Brain microvascular endothelial cell (primary cell): ENCODE measurements around the gene LPAR3.

Experiments
- DNase-seq: peaks from one replicate; pipeline ENCODE4 v3.0.0-alpha.2; 2020
- H3K27ac ChIP-seq: fragments of 250-450 bp; sonication (Bioruptor Pico); 2 replicates; pipeline ENCODE4 v1.5.1; 2020; ENCODE audit warnings: mild to moderate bottlenecking, moderate library complexity
- H3K27me3 ChIP-seq: fragments of 250-450 bp; sonication (Bioruptor Pico); replicated peaks from 2 replicates; pipeline ENCODE4 v1.5.1; 2020; ENCODE audit warnings: mild to moderate bottlenecking
- H3K36me3 ChIP-seq: fragments of 250-450 bp; sonication (Bioruptor Pico); replicated peaks from 2 replicates; pipeline ENCODE4 v1.5.1; 2020; ENCODE audit warnings: mild to moderate bottlenecking
- H3K4me3 ChIP-seq: 2 replicates; pipeline ENCODE4 v1.5.1; 2011; ENCODE audit warnings: low read depth, mild to moderate bottlenecking, control low read depth, low read length, moderate library complexity
- in situ Hi-C: cut with HindIII; loops from 2 replicates; pipeline ENCODE4 v1.10.0; 2017; ENCODE audit warnings: low sequenced_read_pairs, low pct_ligation_motif_present
- TF ChIP-seq, protein P1 (sequence below): IDR thresholded peaks from 2 replicates; pipeline ENCODE4 v1.5.1; 2011; ENCODE audit warnings: low read depth, mild to moderate bottlenecking, moderate library complexity, low read length, control low read depth, inconsistent platforms; ENCODE audit errors: missing control alignments

LPAR3 gene

DNA sequence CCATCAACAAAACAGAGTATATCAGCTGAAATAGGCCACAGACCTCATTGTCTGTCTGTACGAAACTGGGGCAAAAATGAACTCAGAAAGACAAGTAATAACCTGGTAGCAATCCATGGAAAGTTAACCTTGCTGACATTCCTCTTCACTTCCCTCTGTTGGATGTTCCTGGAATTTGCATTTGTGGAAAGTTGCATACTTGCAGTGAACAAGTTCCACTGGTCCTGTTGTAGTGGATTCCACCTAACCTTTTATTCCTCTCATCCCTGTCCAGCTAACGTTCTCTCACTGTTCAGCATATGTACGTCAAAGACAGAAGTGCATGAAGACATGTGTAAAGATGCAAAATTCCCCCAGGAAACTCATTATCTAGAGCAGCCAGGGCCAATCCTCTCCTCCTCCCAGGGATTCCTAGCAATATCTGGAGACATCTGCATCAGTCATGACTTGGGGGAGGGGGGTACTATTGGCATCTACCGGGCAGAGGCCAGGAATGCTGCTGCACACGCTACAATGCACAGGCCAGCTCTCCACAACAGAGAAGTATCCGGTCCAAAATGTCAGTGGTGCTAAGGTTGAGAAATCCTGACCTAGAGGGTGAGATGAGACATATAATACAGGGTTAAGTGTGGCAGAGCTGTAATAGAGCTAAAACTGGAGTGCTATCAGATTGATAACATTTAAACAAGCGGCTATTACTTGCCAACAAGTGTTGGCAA lies 8.2 kb downstream of the LPAR3 start:
- TF ChIP-seq, protein P1, sequence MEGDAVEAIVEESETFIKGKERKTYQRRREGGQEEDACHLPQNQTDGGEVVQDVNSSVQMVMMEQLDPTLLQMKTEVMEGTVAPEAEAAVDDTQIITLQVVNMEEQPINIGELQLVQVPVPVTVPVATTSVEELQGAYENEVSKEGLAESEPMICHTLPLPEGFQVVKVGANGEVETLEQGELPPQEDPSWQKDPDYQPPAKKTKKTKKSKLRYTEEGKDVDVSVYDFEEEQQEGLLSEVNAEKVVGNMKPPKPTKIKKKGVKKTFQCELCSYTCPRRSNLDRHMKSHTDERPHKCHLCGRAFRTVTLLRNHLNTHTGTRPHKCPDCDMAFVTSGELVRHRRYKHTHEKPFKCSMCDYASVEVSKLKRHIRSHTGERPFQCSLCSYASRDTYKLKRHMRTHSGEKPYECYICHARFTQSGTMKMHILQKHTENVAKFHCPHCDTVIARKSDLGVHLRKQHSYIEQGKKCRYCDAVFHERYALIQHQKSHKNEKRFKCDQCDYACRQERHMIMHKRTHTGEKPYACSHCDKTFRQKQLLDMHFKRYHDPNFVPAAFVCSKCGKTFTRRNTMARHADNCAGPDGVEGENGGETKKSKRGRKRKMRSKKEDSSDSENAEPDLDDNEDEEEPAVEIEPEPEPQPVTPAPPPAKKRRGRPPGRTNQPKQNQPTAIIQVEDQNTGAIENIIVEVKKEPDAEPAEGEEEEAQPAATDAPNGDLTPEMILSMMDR = no peak
- in situ Hi-C loops = no loop called here
- Histone ChIP-seq H3K27ac (no peak overlapping the region), H3K4me3 (no peak overlapping the region), H3K36me3 (no peaks in the 10 kb centered on the region), H3K27me3 (no peaks in the 10 kb centered on the region)
- no peak for DNase-seq

DNA sequence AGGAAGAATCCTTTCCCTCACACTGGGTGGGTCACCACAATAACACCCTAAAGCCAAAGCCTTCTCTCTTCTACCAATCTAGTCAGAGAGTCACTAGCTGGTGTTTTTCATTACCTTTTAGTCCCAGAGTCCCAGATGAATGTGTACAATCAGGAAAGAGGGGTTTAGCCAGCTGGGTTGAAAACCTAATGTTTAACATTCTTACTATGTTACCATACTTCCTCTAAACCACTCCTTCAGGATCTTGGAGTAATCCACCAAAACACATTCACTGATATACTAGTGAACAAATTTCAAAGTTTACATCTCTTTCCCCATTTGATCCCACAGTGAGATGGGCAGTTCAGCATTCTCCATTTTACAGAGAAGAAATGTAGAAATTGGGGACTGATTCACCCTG lies 9.7 kb downstream of the LPAR3 start:
- Histone ChIP-seq H3K36me3 (no peaks in the 10 kb centered on the region), H3K27me3 (no peaks in the 10 kb centered on the region), H3K4me3 (no peak overlapping the region), H3K27ac (no peak overlapping the region)
- TF ChIP-seq, protein P1 = no peak
- DNase-seq = no peak
- in situ Hi-C loops = no loop called here

DNA sequence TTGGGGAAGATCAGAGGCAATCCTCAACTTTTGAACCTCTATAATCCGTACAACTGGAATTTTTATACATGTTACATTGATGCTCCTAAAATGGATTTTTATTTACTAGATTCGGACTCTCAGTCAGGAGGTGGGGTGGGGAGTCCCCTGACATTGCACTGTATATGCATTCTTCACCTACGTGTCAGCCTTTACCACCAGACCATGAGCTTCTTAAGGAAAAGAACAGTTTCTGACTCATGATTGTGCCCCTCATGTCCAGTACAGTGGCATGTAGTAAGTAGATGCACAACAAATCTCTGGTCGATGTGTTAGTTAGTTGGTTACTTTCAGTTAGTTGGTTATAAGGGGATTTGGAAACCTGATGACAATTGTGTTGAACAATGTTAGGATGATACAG lies 15.4 kb downstream of the LPAR3 start:
- in situ Hi-C loops = no loop called here
- Histone ChIP-seq H3K36me3 (no peaks in the 10 kb centered on the region), H3K27me3 (no peaks in the 10 kb centered on the region), H3K27ac (no peak overlapping the region), H3K4me3 (no peak overlapping the region)
- DNase-seq = no peak
- TF ChIP-seq, protein P1 = no peak

DNA sequence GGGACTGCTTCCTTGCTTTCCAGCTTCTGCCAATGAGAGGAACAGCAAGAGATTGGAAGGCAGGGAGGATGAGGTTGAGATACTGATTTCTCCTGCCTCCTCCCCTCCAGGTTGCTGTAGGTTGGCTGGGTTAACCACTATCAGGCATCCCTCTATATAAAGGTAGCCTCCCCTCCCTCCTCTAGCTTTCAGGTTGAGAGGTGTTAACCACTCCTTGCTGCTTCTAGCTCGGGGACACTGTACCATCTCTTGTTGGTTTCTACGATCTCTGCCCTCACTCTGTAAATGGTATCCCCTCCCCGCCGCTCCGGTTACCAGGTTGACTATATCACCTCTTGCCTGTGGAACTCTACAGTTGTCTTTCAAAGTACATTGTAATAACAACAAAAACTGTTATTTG lies 16.7 kb downstream of the LPAR3 start:
- DNase-seq = no peak
- TF ChIP-seq, protein P1 = no peak
- in situ Hi-C loops = no loop called here
- H3K4me3 ChIP-seq = no peak overlapping the region
- H3K27me3 ChIP-seq = no peaks in the 10 kb centered on the region
- H3K36me3 ChIP-seq = no peaks in the 10 kb centered on the region
- no peak overlapping the region for H3K27ac ChIP-seq

DNA sequence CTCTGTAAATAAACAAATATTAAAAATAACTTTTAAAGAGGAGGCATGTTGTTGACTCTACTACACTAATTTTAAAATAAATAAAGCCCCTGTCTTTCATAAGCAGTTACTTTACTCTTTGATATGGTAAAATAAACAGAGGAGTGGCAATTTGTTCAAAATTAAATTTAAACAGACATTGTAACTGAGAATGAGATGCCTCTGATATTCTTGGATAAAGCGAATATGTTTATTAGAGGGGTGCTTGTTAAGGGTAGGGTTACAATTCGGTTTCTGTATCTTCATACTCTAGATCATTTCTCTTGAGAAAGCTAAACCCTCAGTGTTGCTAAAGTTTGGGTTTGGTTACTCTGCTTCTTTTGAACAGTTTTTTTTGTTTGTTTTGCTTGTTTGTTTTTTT lies 19.6 kb downstream of the LPAR3 start:
- Histone ChIP-seq H3K36me3 (no peaks in the 10 kb centered on the region), H3K4me3 (no peak overlapping the region), H3K27ac (no peak overlapping the region), H3K27me3 (no peaks in the 10 kb centered on the region)
- TF ChIP-seq, protein P1 = no peak
- in situ Hi-C loops = no loop called here
- no peak for DNase-seq
